SK-N-MC (cell line): ENCODE results near the gene HES5.

Source experiments
- EZH2 ChIP-seq: fragments of 200-600 bp; sonication (generic); IDR thresholded peaks from one replicate; pipeline ENCODE4 v1.6.1; 2017; ENCODE audit warnings: antibody characterized with exemption
- FOXP2 ChIP-seq: optimal IDR thresholded peaks from 2 replicates; pipeline ENCODE3; 2011; ENCODE audit warnings: mild to moderate bottlenecking, moderate library complexity; ENCODE audit not compliant: insufficient read depth; ENCODE audit errors: extremely low read length, control extremely low read depth
- POLR2AphosphoS5 ChIP-seq: IDR thresholded peaks from 2 replicates; pipeline ENCODE4 v1.6.1; 2012; ENCODE audit warnings: mild to moderate bottlenecking, low read depth, low read length, borderline replicate concordance

- no peak for TF ChIP-seq EZH2
- no peak for TF ChIP-seq POLR2AphosphoS5
- TF ChIP-seq FOXP2, result no peak
Measured at GRCh38 chr1:2547210-2548067, 17.4 kb upstream of the HES5 start.
